GM12892 (cell line): ENCODE results near the gene GDF3.

ENCODE experiments used
- POLR2A ChIP-seq: IDR thresholded peaks from 2 replicates; pipeline ENCODE4 v1.6.1; 2011; ENCODE audit warnings: low read depth, low read length, control low read depth
- POLR2AphosphoS5 ChIP-seq: IDR thresholded peaks from 2 replicates; pipeline ENCODE4 v1.6.1; 2011; ENCODE audit warnings: low read depth, low read length, control low read depth
- TAF1 ChIP-seq: IDR thresholded peaks from 2 replicates; pipeline ENCODE4 v1.6.1; 2011; ENCODE audit warnings: low read depth, mild to moderate bottlenecking, control low read depth, low read length, borderline replicate concordance

DNA sequence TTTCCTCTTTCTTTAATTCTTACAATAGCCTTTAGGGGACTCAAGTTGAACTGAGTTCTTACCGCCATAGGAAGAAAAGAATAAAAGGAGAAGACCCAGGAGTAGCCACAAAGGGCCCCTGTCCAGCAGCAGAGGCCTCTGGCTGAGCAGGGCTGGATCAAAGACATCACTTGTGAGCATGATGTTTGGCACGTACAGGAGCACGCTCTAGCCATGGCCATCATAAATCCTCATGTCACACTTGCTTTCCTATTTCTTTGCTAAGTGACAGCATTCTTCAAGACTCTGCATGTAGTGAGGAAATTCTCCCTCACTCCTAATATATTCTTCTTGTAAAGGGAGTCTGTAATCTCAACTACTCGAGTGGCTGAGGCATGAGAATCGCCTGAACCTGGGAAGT is 35.9 kb upstream of the GDF3 start:
- TF ChIP-seq POLR2A = no peak
- TF ChIP-seq POLR2AphosphoS5 = no peak
- no peak for TF ChIP-seq TAF1
